Stimulated activated CD4-positive, alpha-beta T cell treated with anti-CD3 and anti-CD28 coated beads, Interleukin-2, amount 100 ng/mL, for 24 hours (primary cell): ENCODE data around the gene SDCBP2.

Experiments
- DNase-seq, 2 donors: peaks; one replicate each; pipeline ENCODE4 v3.0.0-alpha.2; 2020

The SDCBP2 gene

DNA sequence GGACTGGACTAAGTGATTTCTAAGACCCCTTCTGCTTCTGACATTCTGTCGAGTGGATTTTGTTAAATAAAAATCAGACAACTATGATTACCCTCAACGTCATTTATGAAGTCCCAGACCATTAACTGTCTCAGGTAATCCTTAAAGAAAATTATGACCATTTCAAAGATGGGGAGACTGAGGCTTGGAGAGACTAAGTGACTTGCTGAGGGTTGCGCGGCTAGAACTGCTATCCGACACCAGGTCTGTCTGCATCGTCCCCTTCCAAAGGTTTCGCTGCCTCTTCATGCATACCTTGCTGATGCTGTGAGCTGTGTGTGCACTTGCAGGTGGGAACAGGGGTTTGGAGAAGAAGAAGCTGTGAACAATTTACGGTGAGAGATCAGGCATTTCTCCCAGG is 59.7 kb downstream of the SDCBP2 start:
- DNase-seq, result no peak

DNA sequence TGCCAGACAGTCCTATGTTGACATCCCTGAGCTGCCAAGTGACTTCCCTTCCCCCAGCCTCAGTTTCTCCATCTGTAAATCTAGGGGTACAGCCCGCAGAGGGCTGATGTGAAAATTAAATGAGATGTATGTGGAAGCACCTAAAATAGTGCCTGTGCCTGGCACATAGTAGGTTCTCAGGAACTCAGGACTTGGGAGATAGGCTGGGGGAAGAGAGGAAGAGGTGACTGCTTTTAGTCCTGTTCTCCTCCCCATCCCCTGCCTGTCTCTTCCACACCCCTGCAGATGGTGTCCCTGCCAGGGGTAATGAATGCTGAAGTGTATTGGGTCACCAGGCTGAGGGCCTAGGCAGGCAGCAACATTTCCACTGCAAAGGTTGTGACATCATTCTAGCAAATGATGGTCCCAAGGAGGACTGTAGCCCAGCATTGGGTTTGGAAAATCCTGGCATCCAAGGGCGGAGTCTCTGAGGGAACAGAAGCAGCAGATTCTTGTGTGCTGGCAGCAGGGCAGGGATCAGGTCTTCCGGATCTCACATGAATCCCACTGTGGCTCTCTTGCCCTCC is 61.0 kb downstream of the SDCBP2 start:
- no peak for DNase-seq

DNA sequence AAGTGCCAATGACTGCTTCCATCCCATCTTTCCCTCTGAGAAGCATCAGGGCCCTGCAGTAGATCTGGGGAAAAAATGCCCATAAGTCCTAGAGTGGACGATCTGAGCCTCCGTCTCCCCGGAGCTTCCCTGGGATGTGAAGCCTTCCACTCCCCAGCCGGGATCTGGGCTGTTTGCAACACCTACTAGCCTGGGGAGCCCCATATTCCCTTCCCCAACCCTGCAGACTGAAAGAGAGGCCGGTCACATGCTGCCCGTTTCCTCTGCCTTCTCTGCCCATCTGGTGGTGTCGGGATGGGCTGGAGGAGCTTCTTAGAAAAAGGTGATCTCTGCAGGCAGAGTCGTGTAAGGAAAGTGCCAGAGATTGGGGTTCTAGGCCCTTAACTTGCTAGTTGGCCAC is 61.8 kb downstream of the SDCBP2 start:
- no peak for DNase-seq

DNA sequence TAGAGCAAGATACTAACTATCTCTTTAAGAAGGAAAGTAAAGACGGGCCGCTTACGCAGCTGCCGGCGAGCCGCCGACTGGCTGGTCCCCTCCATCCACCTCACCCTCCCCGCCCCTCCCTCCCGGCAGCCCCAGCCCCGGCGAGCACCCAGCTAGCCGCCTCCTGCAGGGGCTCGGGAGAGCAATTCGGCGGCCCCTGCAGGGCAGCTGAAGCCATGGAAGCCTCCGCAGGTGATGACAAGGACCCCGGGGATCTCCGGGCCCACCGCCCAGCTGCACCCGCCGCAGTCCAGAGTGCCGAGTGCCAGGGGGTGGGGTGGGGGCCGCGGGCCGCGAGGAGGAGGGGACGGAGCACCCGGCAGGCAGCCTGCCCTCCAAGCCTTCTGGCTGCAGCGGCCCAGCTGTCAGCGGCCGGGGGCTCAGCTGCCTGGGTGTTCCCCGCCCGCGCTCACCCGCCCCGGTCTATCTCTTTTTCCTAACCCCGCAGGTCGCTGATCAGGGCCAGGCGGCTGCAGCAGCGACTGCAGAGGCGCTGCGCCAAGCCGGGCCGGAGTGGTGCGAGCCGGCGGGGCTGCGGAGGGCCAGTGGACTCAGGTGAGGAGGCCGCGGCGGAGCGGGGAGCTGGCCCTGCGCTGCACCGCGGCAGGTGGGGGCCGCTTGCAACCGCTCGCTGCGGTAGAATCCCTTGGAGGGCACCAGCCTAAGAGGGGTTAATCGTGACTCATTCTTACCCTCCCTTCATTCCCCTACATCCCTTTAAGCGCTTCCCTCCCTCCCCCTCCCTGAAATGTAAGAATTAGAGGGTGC is 62.6 kb downstream of the SDCBP2 start, which contains the start of gene SNPH:
SNPH (plus strand) TSS at position 128 of the 807 bp plus-strand sequence. CDS start 29,946 bp downstream, outside the sequence.
- peak; percentile 72 to 74 for DNase-seq

DNA sequence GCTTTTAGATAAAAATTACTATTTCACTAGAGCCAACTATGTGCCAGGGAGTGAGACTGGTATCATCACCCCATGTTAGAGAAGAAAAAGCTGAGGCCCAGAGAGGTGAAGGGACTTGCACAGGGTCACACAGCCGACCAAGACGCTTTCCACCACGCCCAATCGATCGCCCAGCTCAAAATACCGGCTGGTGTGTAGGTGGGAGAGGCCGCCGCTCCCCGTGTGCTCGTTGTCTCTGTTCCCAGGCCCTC is 63.1 kb downstream of the SDCBP2 start:
- DNase-seq, result no peak

DNA sequence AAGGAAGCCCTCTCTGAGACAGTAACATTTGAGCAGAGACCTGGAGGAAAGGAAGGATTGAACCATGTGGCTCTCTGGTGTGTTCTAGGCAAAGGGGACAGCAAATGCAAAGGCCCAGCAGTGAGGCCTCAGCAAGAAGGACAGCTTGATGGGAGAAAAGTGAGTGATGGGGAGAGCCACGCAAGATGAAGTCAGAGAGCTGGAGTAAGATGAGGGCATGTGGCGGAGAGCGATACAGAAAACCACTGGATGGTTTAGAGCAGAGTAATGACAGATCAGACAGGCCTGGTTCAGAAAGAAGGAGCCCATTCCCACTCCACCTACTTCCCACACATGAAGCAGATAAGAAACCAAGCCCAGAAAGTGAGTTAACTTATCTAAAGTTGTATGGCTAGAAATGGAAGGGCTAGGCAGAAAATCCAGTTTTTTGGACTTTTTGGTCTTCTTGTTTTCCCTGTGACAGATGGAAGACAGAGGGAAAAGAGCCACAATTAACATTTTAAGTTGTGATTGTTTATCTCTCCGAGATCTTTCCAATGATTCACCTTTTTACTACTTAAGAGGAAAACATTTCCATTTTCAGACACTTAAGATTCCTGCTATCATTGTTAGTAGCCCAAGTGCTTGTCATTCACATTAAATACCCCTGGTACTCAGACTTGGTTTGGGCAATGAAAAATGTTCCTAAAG is 63.6 kb downstream of the SDCBP2 start:
- no peak for DNase-seq

DNA sequence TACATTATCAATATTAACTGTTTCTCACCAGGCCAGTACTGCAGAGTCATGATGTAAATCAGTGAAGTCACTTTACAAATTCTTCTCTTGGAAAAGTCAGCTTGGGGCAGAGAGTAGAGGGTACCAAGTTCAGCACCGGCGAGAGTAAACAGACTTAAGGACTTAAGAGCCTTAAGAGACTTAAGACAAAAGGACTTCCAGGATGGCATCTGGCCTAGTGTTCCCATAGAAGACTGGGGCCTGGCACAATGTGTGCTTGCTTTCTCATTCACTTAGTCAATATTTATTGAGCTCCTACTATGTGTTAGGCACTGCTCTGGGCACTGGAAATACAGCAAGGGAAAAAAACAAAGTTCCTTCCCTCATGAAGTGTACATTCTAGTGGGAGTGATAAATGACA is 64.2 kb downstream of the SDCBP2 start:
- DNase-seq, result no peak

DNA sequence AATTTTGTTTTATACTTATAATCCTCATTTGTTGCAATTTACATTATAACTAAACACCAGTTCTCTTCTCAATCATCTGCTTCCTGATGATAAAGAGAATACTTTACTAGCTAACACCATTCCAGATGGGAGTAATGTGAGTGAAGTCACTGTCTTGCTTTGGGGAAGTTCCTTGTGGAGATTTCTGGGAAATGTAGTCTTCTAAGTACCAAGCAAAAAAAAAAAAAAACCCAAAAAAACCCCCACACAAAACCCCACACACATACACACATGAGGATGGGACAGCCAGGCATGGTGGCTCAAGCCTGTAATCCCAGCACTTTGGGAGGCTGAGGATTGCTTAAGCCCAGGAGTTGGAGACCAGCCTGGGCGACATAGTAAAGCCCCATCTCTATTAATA is 65.1 kb downstream of the SDCBP2 start:
- DNase-seq, result no peak
